Lower lobe of right lung (tissue), 2 donors: ENCODE measurements around the gene TMEM37. TPM values are rescaled to one million over a fixed set of nuclear protein-coding genes. Genes with fewer than 3 reads are reported as not detected.

Experiments used
- ATAC-seq, 2 donors: fragments of 200-7000 bp; cut with Tn5 transposase; one replicate each; pipeline ENCODE4 v1.9.1; 2020 to 2022; ENCODE audit warnings: mild to moderate bottlenecking in 2 of 2, moderate library complexity in 2 of 2
- DNase-seq: peaks from one replicate; pipeline ENCODE4 v3.0.0-alpha.2; 2020
- H3K27ac ChIP-seq: fragments of 200-600 bp; one replicate; pipeline ENCODE4 v1.8.0; 2022
- H3K27me3 ChIP-seq: fragments of 200-600 bp; one replicate; pipeline ENCODE4 v1.8.0; 2022; ENCODE audit warnings: low read depth
- H3K36me3 ChIP-seq: fragments of 200-600 bp; one replicate; pipeline ENCODE4 v1.8.0; 2022; ENCODE audit warnings: mild to moderate bottlenecking
- H3K4me1 ChIP-seq: fragments of 200-600 bp; one replicate; pipeline ENCODE4 v1.8.0; 2022
- H3K4me3 ChIP-seq: fragments of 200-600 bp; one replicate; pipeline ENCODE4 v1.8.0; 2022; ENCODE audit warnings: mild to moderate bottlenecking
- H3K9me3 ChIP-seq: fragments of 200-600 bp; one replicate; pipeline ENCODE4 v1.8.0; 2022
- intact Hi-C: fragments of 100-400 bp; cut with DNase I; formaldehyde crosslinking; loops from one replicate; pipeline ENCODE4 v1.11.0; 2022
- total RNA-seq: library from RNA; stranded (reverse); fragmentation: NEBNext Ultra II Directional; extraction: Animal tissue kit (Norgen Biotek cat#: 25700); gene quantifications from one replicate; pipeline ENCODE4 v1.2.1, GENCODE V29; 2021
- TF ChIP-seq, protein P1 (sequence below): fragments of 200-600 bp; IDR thresholded peaks from one replicate; pipeline ENCODE4 v1.8.0; 2022; ENCODE audit warnings: antibody characterized with exemption, mild to moderate bottlenecking
- donor health status: DM: no; HTN: yes; CAD: no; lungs with severe emphysema.

The TMEM37 gene
- total RNA-seq, 1 donor from 2014 or later: 21.7 TPM

GRCh38 chr2:119436993-119437772 lies 5.5 kb downstream of the TMEM37 start:
- TF ChIP-seq, protein P1, sequence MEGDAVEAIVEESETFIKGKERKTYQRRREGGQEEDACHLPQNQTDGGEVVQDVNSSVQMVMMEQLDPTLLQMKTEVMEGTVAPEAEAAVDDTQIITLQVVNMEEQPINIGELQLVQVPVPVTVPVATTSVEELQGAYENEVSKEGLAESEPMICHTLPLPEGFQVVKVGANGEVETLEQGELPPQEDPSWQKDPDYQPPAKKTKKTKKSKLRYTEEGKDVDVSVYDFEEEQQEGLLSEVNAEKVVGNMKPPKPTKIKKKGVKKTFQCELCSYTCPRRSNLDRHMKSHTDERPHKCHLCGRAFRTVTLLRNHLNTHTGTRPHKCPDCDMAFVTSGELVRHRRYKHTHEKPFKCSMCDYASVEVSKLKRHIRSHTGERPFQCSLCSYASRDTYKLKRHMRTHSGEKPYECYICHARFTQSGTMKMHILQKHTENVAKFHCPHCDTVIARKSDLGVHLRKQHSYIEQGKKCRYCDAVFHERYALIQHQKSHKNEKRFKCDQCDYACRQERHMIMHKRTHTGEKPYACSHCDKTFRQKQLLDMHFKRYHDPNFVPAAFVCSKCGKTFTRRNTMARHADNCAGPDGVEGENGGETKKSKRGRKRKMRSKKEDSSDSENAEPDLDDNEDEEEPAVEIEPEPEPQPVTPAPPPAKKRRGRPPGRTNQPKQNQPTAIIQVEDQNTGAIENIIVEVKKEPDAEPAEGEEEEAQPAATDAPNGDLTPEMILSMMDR: no peak
- Histone ChIP-seq H3K4me1 (peaks cover 39% of the 10 kb centered on the region), H3K9me3 (no peaks in the 10 kb centered on the region), H3K36me3 (peaks cover 9% of the 10 kb centered on the region), H3K27ac (no peak overlapping the region), H3K4me3 (no peak overlapping the region), H3K27me3 (no peaks in the 10 kb centered on the region)
- intact Hi-C loops: no loop called here
- DNase-seq: no peak
- no peak for ATAC-seq

GRCh38 chr2:119438128-119438656 lies 6.5 kb downstream of the TMEM37 start:
- intact Hi-C loops: no loop called here
- DNase-seq: no peak
- peaks cover 30% of the 10 kb centered on the region for H3K4me1 ChIP-seq
- H3K36me3 ChIP-seq: peaks cover 9% of the 10 kb centered on the region
- no peak overlapping the region for H3K27ac ChIP-seq
- ATAC-seq: no peak
- TF ChIP-seq, protein P1: no peak
- H3K27me3 ChIP-seq: no peaks in the 10 kb centered on the region
- H3K4me3 ChIP-seq: no peak overlapping the region
- H3K9me3 ChIP-seq: no peaks in the 10 kb centered on the region

DNA sequence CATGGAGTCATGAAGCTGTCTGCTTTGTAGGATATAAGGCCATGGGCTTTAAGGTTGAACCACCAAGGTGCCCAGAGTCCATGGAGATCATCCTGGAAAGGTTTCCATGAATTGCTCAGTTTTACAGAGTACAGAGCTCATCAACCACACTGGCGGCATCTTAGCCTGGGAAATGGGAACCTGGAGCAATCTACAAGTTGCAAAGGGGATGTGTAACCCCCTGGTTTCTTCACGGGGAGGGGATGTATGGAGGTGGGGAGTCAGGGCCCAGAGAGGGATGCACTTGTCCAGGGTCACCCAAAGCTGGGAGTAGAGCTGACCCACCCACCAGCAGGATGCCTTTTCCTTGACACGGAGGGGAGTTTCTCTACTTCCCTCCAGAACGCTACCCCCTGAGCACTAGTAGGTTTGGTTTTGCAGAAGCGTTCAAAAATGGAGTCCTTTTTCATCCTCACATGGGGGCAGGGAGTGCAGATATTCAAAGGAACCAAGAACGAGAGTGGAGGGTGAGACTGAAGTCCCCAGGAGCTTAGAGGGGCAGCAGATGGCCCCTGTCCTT lies 7.2 kb downstream of the TMEM37 start:
- DNase-seq: no peak
- Histone ChIP-seq H3K4me1 (peaks cover 24% of the 10 kb centered on the region), H3K9me3 (no peaks in the 10 kb centered on the region), H3K36me3 (peaks cover 9% of the 10 kb centered on the region), H3K27ac (no peak overlapping the region), H3K27me3 (no peaks in the 10 kb centered on the region), H3K4me3 (no peak overlapping the region)
- intact Hi-C loops: no loop called here
- TF ChIP-seq, protein P1: no peak
- no peak for ATAC-seq

- peak; percentile 51 for DNase-seq
- peaks cover 9% of the 10 kb centered on the region for H3K36me3 ChIP-seq
- no peak overlapping the region for H3K27ac ChIP-seq
- TF ChIP-seq, protein P1: no peak
- H3K4me3 ChIP-seq: no peak overlapping the region
- peaks cover 14% of the 10 kb centered on the region for H3K4me1 ChIP-seq
- no peak for ATAC-seq
- no peaks in the 10 kb centered on the region for H3K27me3 ChIP-seq
- intact Hi-C loops: no loop called here
- H3K9me3 ChIP-seq: no peaks in the 10 kb centered on the region
Measured at GRCh38 chr2:119439574-119440500, 8.2 kb downstream of the TMEM37 start.

DNA sequence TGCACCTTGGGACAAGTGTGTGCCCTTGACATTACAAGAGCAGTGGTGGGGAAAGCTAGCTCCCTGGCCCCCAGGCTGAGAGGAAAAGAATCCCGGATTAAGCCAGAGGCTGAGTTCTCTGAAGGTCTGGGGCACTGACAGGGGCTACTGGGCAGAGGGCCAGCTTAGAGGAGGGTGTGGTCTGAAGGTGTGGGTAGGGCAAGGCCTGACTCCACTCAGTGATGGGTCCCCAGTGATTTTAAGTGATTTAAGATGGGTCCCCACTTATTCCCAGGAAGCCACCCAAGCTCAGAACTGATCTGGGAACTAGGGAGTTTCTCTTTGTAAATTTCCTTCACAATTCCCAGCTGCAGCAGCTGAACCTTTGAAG lies 8.8 kb downstream of the TMEM37 start:
- no peaks in the 10 kb centered on the region for H3K9me3 ChIP-seq
- H3K4me3 ChIP-seq: no peak overlapping the region
- intact Hi-C loops: no loop called here
- H3K27me3 ChIP-seq: no peaks in the 10 kb centered on the region
- TF ChIP-seq, protein P1: no peak
- H3K4me1 ChIP-seq: peaks cover 8% of the 10 kb centered on the region
- DNase-seq (no peak), ATAC-seq (no peak)
- no peak overlapping the region for H3K27ac ChIP-seq
- peaks cover 9% of the 10 kb centered on the region for H3K36me3 ChIP-seq
